GM19239 (cell line): ENCODE data around the gene EMD.
"Not testable (repeated sequence)": the region's sequence is repeated elsewhere in the genome, so short reads cannot be mapped to it uniquely, and the experiment has no call there.

Experiments used
- DNase-seq: peaks from one replicate; pipeline ENCODE4 v3.0.0; 2011; ENCODE audit warnings: low spot score; ENCODE audit not compliant: insufficient read length
- FAIRE-seq: peaks from 2 replicates; lab custom pipeline; 2011; peaks lifted over from hg19 to GRCh38; lab: Jason Lieb, UNC

EMD gene

GRCh38 chrX:154370300-154371016, 8.6 kb upstream of the EMD start:
- DNase-seq: no peak
- no peak for FAIRE-seq

GRCh38 chrX:154371017-154371788, 7.9 kb upstream of the EMD start:
- DNase-seq (peak; percentile 76), FAIRE-seq (no peak)

- no peak for FAIRE-seq
These were observed 7.2 kb upstream of the EMD start for GRCh38 chrX:154371789-154372300.

GRCh38 chrX:154372612-154373022, 6.5 kb upstream of the EMD start:
- DNase-seq: no peak
- peak; percentile 83 for FAIRE-seq

More at GRCh38 chrX:154371789-154372300, 7.2 kb upstream of the EMD start:
- DNase-seq: no peak

- FAIRE-seq: peak; percentile 76
- no peak for DNase-seq
These were observed 5.5 kb upstream of the EMD start for GRCh38 chrX:154373340-154374306.

GRCh38 chrX:154374313-154375155, 4.6 kb upstream of the EMD start, which contains the start of gene FLNA:
Gene FLNA (minus strand): TSS chrX:154374634. CDS start chrX:154371245, 3,389 bp downstream.
- FAIRE-seq (no peak), DNase-seq (no peak)

GRCh38 chrX:154375156-154375504, 4.0 kb upstream of the EMD start:
- FAIRE-seq: no peak
- no peak for DNase-seq

- no peak for FAIRE-seq
- no peak for DNase-seq
These were observed 2.3 kb upstream of the EMD start for GRCh38 chrX:154376774-154377173.

- DNase-seq: no peak
- FAIRE-seq: no peak
These were observed 866 bp upstream of the EMD start for GRCh38 chrX:154378059-154378798.

GRCh38 chrX:154379569-154379951, 465 bp downstream of the EMD start:
- no peak for FAIRE-seq
- DNase-seq: no peak

GRCh38 chrX:154380153-154380552, 1.1 kb downstream of the EMD start:
- no peak for FAIRE-seq
- no peak for DNase-seq

- DNase-seq (no peak), FAIRE-seq (no peak)
These were observed 1.7 kb downstream of the EMD start for GRCh38 chrX:154380787-154381186.

GRCh38 chrX:154381271-154381670, 2.2 kb downstream of the EMD start:
- DNase-seq (no peak), FAIRE-seq (no peak)

GRCh38 chrX:154382483-154383069, 3.5 kb downstream of the EMD start:
- FAIRE-seq (no peak), DNase-seq (no peak)

- FAIRE-seq (no peak), DNase-seq (no peak)
These were observed 4.5 kb downstream of the EMD start for GRCh38 chrX:154383359-154384283.

GRCh38 chrX:154384284-154384892, 5.3 kb downstream of the EMD start:
- DNase-seq: no peak
- FAIRE-seq: peak; percentile 64

- peak; percentile 98 for FAIRE-seq
These were observed 9.0 kb downstream of the EMD start for GRCh38 chrX:154388094-154388493.

More at GRCh38 chrX:154388094-154388493, 9.0 kb downstream of the EMD start:
- not testable (repeated sequence) for DNase-seq
